Measurements from ENCODE around the gene RNF151. TPM values are rescaled to one million over a fixed set of nuclear protein-coding genes. Genes with fewer than 3 reads are reported as not detected.
A peak's percentile ranks its signal among the peaks of the same experiment; 100 is the strongest.

The RNF151 gene
- total RNA-seq, 6 experiments from 2014 or later, result not detected

DNA sequence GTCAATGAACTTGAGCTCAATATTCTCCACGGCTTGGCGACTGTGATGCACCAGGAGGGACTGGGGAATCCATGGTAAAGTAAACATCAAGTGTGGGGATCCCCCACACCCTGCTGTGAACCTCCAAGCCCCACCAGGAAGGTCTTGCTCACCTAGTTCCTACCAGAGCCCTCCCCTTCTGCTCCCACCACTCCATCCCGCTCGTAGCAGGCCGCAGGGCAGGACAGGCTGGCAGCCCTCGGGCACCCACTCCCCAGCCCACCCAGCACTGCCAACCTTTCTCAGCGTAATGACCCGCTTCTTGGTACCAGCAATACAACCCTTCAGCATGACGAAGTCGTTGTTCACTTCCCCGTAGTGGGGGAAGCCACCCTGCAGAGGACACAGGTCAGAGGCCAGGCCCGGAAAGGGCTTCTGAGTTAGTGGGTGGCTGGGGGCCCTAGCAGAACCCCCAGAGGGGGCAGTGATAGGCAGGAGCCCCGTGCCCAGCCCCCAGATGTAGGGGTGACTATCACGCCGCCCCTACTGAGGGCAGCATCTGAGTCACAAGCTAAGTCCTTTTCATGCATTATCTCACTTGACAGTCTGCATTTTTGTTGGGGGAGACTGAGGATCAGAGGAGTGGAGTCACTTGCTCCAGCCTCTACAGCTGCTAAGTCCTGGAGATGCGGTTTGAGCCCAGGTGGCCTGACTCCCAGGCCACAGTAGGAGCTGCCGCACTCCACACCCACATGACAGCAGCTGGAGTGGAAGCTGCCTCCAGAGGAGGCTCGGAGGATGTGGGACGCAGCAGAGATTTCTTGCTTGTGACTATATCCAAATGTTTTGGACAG, 20.9 kb upstream of the RNF151 start:
- peaks cover 6% of the 10 kb centered on the region for H3K27me3 Mint-ChIP-seq (ENCODE audit: insufficient read depth)
- H3K36me3 Mint-ChIP-seq (ENCODE audit: low read depth), result no peaks in the 10 kb centered on the region
- no peak overlapping the region for H3K4me3 Mint-ChIP-seq
- peaks cover 9% of the 10 kb centered on the region for H3K4me1 Mint-ChIP-seq (ENCODE audit: low read depth)
- TF ChIP-seq CTCF (IDR thresholded peaks at IDR 0.05), result no peak
- no peak for DNase-seq
- H3K27ac Mint-ChIP-seq, result no peak overlapping the region
- H3K9me3 Mint-ChIP-seq, result no peaks in the 10 kb centered on the region

DNA sequence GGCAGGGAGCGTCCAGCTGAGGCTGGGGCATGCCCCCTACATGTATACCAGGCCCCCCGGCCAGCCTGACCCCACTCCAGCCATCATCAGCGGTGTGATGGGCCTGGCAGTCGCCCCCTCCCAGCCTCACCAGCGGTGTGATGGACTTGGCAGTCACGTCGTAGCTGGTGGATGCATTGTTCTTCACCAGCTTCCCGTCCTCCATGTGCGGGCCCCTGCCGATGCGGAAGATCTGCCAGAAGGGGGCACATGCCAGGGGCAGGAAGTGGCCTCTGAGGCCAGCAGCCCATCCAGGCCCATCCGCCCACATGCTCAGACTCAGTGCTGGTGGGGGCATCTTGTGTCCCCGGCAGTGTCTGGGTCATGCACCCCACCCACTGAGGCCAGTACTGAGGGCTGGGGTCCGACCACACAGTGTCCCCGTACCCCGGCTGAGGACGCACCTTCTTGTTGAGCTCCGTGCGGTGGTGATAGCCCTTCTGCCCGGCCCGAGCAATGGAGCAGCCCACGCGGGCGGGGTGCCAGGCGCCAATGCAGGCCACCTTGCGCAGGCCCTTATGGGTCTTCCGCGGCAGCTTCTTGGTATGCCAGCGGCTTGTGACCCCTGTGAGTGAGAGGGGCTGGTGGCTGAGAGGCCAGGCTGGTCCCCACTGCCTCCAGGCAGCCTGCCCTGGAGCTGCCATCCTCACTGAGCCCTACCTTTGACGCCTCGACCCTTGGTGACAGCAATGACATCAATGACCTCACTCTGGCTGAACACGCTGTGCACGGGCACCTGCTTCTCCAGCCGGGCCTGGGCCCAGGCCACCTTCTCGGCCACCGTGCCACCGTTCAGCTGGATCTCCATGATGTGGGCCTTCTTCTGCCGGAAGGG, 19.9 kb upstream of the RNF151 start:
- peaks cover 9% of the 10 kb centered on the region for H3K27me3 Mint-ChIP-seq (ENCODE audit: insufficient read depth)
- H3K4me1 Mint-ChIP-seq (ENCODE audit: low read depth), result peaks cover 4% of the 10 kb centered on the region
- H3K9me3 Mint-ChIP-seq, result no peaks in the 10 kb centered on the region
- TF ChIP-seq CTCF (IDR thresholded peaks at IDR 0.05), result 0 out of 2 replicates have a peak, but pooled peaks have one; percentile 17
- no peak for DNase-seq
- H3K27ac Mint-ChIP-seq, result no peak overlapping the region
- no peak overlapping the region for H3K4me3 Mint-ChIP-seq
- no peaks in the 10 kb centered on the region for H3K36me3 Mint-ChIP-seq (ENCODE audit: low read depth)

DNA sequence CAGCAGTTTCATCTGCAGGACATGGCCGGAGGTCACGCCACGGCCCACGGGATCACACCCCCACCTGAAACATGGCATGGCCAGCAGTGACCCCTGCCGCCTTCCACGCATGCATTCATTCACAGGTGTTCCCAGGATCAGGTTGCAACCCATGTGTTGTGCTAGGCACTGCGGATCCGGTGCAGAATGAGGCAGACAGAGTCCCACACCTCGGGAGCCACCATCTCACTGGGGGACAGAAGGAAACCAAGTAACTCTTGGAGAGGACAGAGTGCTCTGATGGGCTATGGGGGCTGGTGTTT, 19.3 kb upstream of the RNF151 start:
- no peaks in the 10 kb centered on the region for H3K36me3 Mint-ChIP-seq (ENCODE audit: low read depth)
- no peak for DNase-seq
- no peak overlapping the region for H3K27ac Mint-ChIP-seq
- no peaks in the 10 kb centered on the region for H3K4me1 Mint-ChIP-seq (ENCODE audit: low read depth)
- no peak overlapping the region for H3K4me3 Mint-ChIP-seq
- no peak for TF ChIP-seq CTCF (IDR thresholded peaks at IDR 0.05)
- no peaks in the 10 kb centered on the region for H3K9me3 Mint-ChIP-seq
- peaks cover 9% of the 10 kb centered on the region for H3K27me3 Mint-ChIP-seq (ENCODE audit: insufficient read depth)

DNA sequence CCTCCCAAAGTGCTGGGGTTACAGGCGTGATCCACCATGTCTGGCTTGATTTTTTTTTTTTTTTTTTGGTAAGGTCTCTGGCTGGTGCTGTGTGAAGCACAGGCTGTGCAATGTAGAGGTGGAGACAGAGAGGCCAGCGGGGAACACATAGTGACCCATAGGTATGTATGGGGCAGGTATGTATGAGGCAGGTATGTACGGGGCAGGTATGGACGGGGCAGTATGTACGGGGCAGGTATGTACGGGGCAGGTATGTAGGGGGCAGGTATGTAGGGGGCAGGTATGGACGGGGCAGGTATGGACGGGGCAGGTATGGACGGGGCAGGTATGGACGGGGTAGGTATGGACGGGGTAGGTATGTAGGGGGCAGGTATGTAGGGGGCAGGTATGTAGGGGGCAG, 17.1 kb upstream of the RNF151 start:
- no peaks in the 10 kb centered on the region for H3K9me3 Mint-ChIP-seq
- no peak for TF ChIP-seq CTCF (IDR thresholded peaks at IDR 0.05)
- peaks cover 7% of the 10 kb centered on the region for H3K27me3 Mint-ChIP-seq (ENCODE audit: insufficient read depth)
- H3K4me1 Mint-ChIP-seq (ENCODE audit: low read depth), result no peaks in the 10 kb centered on the region
- no peaks in the 10 kb centered on the region for H3K36me3 Mint-ChIP-seq (ENCODE audit: low read depth)
- no peak for DNase-seq
- no peak overlapping the region for H3K27ac Mint-ChIP-seq
- H3K4me3 Mint-ChIP-seq, result no peak overlapping the region

- Mint-ChIP-seq H3K36me3 (ENCODE audit: low read depth) (no peaks in the 10 kb centered on the region), H3K9me3 (no peaks in the 10 kb centered on the region), H3K27me3 (ENCODE audit: insufficient read depth) (peaks cover 9% of the 10 kb centered on the region), H3K4me1 (ENCODE audit: low read depth) (no peaks in the 10 kb centered on the region), H3K4me3 (no peak overlapping the region), H3K27ac (no peak overlapping the region)
- no peak for TF ChIP-seq CTCF (IDR thresholded peaks at IDR 0.05)
- no peak for DNase-seq
Observed at GRCh38 chr16:1950047-1950446, 16.6 kb upstream of the RNF151 start.

Data from HFFc6 (cell line).